Measurements from ENCODE around the gene KCNH1.

Gene KCNH1

DNA sequence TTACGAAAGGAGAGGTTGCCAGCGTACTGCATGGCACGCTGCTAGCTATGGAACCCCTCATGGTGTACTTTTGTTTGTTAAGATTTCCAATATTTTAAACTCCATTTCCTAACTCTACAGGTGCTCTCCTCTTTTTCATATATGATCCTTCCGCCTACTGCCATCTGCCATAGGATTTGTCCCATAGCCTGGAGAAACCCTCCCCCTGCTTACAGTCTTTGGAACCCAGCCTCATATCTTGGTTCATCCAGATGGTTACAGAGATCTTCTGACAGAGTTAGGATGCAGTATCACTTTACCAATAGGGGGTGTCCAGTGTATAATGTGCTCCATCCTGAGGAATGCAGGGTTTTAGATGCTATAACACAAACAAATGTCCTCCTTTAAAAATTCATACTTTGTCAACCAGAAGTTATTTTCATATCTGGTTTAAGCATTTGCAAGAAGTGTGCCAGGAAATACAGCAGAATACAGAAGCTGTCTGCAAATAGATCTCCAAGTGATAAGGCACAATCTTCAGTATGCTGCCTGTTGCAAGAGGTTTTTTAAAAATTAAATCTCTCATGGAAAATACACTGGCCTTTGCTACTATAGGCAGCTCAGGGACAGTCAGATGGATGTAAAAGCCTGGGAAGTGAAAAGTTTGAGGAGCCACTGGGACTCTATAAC lies 377.8 kb downstream of the KCNH1 start:
- no peak for DNase-seq (ENCODE audit: low read depth in 2 of 2)

DNA sequence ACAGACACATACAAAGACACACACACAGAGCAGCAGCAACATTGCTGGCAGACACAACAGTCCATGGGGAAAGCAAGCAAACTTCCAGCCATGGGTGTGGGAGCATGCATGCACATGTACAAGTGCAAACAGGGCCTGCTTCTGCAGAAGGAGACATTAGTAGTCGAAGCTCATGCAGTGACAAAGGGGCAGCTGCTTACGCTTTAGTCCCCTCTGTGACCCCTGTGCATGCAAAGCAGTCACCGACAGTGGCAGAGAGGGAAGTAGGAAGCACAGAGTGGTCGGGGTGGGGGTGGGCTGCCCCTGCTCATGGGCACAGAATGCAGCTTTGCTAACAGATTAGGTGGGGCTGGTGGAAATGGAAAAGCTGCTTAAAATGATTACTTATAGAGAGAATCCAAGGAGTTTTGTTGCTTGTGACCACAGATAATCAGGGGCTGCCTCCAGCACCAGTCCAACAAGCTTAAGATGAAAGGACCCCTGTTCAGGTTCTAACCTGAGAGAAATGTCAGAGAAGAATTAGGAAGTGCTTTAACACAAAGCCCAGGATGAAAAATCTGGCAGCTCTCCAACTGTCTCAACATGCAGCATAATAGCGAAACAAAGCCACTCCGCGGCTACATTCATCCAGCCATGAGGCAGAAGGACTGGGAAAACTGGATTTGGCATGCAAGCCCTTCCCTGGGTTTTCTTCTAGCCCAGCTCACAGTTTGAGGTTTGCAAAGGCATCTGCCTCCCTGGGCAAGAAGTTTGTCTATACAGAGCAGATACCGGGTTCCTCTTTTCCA lies 378.9 kb downstream of the KCNH1 start:
- no peak for DNase-seq (ENCODE audit: low read depth in 2 of 2)

DNA sequence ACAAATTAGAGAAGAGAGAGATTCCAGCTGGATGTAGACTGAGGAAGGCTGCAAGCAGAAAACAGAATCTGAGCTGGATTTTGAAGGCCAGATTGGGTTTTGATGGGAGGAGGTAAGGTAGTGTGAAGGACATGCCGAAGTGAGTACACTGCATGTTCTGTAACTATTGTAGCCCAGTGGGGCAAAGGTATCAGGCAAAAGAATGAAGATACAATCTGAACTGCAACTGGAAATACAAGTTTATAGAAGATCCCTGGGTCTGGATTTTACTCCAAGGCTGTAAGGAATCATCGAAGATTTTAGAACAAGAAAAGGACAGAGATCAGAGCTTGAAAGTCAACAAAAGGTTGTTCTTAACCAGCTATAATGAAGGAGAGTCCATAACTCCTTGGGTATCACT lies 382.0 kb downstream of the KCNH1 start:
- DNase-seq (ENCODE audit: low read depth in 2 of 2), result no peak

DNA sequence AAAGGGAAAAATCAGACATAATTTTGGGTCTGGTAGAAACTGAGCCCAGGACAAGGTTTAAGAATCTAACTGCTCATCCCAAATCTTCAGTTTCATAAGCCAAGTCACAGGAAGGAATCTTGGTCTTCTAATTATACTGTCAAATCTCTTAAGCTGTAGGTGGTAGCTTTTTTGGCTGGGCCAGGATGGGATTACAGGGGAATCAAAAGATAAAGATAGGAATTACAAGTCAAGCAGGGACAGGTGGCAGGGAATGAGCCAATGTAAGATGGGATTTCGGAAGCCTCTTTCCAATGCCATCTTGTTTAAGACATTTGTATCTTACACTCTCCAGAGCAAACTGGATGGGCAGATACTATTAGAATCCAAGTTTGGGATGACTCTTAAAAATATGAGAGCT lies 383.5 kb downstream of the KCNH1 start:
- no peak for DNase-seq (ENCODE audit: low read depth in 2 of 2)

DNA sequence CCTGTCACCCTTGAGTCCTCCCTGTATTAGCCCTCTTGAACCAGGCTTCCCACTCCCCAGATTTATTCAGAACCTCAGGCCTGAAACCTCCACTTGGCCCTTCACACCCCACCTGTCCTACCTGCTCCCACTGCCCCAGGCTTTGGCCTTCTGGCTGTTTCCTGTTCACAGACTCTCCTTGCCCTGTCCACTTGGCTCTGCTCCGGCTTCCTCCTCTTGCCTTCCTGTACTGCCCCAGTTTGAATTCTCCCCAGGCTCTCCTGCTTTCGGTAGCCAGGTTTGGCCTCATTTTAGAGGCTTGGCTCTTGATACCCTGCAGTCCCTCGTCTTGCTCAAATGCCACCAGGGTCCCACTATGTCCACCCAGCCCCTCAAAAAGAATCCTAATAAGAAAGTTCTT lies 385.2 kb downstream of the KCNH1 start:
- no peak for DNase-seq (ENCODE audit: low read depth in 2 of 2)

DNA sequence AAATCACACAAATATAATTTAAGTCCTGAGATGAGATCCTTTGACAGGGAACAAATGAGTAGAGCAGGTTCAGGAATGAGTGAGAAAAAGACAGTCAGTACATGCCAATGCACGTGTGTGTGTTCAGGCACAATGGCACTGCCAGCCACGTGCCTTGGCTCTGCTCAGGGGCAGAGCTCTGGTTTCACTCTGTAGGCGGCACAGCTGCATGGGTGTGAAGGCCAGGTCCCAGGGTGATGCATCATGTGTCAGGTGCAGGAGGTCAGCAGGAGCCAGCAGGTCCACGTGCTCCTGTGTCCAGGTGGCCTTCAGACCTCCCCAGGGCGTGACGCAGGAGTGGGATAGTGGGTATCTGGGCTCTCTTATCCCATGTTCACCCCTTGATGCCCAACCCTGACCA lies 386.1 kb downstream of the KCNH1 start:
- no peak for DNase-seq (ENCODE audit: low read depth in 2 of 2)

DNA sequence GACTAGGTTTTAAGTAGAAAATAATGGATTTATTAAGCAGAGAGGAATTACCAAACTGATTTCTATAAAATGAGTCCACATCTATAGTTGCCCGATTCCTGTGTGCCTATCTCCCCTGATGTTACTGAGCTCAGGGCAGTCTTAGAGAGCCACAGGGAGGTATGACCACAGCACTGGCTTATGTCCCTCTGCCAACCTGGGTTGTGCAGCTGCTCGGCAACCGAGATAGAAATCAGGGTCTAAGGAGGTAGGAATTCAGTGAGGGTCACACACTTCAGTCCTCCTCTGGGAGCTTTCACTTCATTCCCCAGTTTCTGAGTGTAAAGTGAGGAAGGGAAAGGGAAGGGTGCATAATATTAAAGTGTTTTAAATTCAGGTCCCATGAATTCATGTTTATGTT lies 386.8 kb downstream of the KCNH1 start:
- no peak for DNase-seq (ENCODE audit: low read depth in 2 of 2)

DNA sequence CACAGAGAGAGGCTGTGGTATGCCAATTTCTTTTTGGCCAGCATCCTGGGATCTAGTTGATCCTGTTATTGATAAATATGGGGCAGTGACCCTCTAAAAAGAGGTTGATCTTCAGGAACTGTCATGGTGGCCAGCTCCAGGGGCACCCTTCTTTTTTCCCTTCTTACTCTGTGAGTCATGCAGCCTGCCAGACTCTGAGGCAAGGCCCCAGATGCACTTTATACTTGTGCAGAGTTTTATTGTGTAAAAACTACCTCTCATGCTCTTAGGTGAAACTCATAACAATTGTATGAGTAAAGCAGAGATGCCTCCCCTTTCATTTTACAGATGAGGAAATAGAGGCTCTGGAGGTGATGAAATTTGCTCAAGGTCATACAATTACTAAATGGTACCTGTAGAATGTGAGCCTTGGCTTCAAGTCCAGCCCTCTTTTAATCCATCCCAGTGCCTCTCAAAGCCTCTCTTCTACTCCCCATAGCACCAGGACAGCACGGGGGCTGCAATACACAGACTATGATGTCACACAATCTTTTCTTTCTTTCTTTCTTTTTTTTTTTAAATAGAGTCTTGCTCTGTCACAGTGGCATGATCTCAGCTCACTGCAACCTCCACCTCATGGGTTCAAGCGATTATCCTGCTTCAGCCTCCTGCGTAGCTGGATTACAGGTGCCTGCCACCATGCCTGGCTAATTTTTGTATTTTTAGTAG lies 387.8 kb downstream of the KCNH1 start:
- no peak for DNase-seq (ENCODE audit: low read depth in 2 of 2)

DNA sequence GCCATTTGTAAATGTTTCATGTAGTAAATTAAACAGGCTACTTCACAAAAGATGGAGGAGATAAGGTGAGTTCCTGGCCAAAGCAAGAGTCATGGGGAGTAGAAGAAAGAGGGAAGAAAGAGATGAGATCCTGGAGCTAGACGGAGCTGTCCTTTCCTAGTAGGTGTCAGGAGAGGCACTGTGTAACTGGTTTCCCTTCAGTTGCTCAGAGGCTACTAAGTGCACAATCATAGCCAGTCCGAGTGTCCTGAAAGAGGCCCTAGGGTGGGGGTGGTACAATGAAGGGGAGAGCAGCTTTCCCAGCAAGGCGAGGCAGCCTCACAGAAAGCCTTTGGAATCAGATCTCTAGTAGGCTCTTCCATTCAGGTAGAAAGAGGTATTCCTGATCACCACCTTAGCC lies 390.9 kb downstream of the KCNH1 start:
- DNase-seq (ENCODE audit: low read depth in 2 of 2), result no peak

DNA sequence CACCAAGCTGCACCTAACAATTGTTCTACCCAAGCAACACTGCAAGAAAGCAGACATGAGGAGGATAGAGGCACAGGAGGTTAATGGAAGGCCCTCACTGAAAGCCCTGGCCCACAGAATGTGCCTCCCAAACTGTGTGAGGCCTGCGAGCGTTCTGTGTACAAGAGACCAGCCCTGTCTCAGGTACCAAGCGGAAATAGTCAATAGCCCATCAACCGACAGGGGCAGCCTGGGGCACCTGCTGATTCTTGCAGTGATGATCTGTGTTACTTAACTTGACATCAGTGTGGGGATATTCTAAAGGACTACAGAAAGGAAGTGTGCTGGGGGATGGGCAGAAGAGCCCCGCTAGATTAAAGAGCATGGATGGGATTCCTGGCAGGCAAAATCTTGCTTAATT lies 392.4 kb downstream of the KCNH1 start:
- DNase-seq (ENCODE audit: low read depth in 2 of 2), result no peak

DNA sequence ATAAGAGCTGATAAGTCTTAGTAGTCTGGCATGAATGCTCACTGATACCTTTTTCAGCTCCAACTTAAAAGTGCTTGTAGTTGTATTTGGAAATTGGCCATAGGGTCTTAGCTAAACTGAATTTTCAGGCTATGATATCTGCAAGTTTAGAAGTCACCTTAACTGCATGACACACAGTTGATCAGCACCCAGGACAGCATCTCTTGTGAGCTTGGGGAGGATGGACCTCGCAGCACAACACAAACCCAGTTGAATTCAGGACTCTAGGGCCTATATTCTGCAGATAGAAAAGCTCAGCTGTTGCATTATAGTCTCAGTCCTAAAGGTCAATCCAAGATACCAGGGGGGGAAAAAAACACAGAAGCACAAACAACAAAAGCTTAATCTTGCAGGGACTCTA lies 394.3 kb downstream of the KCNH1 start:
- DNase-seq (ENCODE audit: low read depth in 2 of 2), result no peak

DNA sequence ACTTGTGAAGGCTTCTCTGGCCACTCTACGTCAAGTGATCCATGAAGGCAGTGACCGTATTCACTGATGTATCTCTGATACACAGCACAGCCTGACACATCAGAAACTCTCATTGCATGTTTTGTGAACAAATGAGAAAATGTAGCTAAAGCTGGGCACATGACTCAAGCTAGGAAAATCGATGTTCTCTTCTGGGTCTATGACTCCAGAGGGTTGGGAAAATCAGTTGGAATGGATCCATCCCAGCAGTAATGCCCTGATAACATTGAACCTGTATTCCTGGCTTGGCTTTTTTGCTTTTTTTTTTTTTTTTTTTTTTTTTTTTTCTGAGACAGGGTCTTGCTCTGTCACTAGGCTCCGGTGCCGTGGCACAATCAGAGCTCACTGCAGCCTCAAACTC lies 395.7 kb downstream of the KCNH1 start:
- DNase-seq (ENCODE audit: low read depth in 2 of 2), result no peak

DNA sequence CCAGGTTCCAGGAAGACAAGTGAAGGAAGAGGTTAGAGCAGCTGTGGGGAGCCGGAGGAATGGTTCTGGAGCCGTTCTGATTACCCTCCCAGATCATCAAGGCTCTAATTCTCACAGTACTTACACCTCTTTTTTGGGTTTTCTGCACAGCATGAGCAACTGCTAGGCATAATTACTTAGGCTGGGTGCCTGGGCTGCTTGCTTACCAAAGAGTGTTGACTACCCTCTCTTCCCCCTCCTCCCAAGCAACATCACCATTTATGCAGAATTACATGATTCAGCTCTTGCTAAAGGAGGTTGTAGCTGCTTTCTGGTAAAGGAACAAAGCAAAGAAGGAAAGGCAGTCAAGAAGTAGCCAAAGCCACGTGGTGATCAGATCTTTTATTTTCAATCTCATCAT lies 397.2 kb downstream of the KCNH1 start:
- DNase-seq (ENCODE audit: low read depth in 2 of 2), result no peak

DNA sequence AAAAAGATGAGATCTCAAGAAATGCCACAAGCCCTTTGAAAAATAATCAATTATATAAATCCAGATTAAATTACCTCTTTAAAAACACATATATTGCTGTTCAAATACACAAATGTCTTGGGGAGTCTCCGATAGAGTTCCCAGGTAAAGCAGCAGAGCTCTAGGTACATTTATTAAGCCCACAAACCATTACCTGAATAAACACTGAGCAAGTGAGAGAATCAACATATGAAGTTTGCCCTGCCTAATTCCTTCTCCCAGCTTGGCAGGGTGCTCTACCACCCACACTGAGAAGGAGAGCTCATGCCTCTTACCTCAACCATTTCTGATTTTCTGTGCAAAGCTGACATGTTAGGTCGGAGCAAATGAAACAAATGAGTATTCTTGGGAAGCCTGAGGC lies 402.4 kb downstream of the KCNH1 start:
- no peak for DNase-seq (ENCODE audit: low read depth in 2 of 2)

DNA sequence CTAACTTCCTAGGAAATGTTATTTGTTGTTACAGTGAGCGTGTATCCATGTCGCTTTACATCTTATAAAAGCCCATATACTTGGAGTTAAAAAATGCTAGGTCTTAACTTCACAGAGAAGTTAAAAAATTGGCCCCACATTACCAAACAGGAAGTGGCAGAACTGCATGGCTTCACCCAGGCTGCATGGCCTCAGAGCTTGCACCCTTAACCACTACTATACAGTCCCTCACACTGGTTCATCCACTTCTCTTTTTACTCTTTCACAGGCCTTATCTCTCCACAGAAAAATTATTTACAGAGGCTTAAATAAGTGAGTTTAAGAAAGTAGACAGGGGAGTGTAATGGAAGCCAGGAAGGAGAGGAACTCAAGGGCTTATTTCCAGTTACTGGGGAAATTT lies 402.8 kb downstream of the KCNH1 start:
- no peak for DNase-seq (ENCODE audit: low read depth in 2 of 2)

DNA sequence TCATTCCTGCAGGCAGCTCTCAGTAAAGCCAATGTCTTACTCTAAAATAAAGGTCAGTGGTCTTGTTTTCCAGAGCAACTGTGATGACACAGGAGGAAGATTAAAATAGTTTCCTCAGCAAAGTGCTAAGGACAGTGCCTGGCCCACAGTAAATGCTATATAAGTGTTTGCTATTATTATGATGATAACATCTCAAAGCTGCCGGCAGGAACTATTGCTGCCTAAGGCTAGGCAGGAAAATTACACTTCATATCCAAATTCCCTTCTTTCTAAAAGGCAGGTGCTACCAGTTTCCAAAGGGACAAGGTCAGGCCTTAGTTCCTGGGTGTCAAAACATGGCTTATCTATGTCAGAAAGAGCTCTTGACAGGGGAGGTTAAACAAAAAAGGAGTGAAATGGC lies 403.9 kb downstream of the KCNH1 start:
- DNase-seq (ENCODE audit: low read depth in 2 of 2), result no peak

DNA sequence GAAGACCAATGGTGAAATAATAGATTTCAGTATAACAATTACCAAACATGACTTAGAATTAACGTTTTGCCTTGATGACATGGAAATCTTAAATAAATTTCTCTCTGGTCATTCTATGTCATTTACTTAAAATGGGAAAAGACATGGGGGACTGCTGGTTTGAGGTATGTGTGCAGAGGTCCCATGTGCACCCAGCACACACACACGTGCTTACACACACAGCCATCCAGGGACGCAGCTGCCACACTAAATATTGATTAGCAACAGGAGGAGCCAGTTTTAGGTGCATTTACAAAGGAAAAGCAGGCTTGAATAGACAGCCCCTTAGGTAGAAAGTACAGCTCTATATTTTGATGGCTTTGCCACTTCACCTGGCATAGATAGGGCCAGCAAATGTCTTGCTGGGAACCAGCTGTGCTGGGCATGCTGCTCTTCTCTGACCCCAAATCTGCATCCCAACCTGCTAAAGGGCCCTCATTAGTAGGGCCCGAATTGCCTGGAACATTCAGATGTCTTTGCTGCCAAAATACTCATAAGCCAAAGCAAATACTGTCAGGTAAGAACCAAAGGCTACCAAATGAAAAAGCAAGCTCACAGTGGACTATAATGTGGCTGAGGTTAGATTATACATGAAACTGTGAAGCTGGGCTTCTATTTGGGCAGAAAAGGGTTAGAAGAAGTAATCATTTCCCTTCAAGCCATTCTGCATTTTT lies 405.4 kb downstream of the KCNH1 start:
- no peak for DNase-seq (ENCODE audit: low read depth in 2 of 2)

DNA sequence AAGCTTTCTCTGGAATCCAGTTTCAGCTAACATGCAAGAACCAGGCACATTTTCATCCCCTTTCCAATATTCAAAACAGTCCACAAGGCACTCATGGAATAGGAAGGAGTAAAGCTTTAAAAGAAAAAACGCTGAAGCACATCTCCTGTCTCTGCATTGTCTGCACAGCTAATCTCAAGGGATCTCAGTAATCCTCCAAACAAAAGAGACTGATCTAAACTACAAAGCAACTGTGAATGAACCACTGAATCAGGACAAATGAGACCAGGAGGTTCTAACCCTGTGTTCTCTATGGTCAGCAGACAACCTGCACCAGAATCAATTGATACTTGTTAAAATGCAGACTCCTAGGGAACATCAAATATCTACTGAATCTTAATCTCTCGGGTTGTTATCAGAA lies 406.2 kb downstream of the KCNH1 start:
- DNase-seq (ENCODE audit: low read depth in 2 of 2), result no peak

DNA sequence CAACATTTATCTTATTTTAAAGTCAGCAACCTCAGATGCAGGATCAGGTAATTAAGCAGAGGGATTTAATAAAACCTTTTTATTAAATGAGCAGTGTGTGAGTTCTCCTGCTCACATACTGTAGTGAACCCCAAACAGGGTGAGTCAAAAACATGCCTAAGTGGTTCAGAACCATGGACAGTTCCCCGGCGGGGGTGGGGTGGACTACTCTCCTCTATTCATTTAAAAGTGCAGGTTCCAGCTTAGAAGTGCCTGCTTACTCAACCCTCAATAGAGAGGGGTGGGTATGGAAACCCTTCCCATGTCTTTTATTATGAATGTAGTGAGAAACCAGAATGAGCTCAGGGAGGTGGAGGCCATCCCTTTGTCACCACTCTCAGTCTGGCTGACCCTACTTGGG lies 407.3 kb downstream of the KCNH1 start:
- no peak for DNase-seq (ENCODE audit: low read depth in 2 of 2)

DNA sequence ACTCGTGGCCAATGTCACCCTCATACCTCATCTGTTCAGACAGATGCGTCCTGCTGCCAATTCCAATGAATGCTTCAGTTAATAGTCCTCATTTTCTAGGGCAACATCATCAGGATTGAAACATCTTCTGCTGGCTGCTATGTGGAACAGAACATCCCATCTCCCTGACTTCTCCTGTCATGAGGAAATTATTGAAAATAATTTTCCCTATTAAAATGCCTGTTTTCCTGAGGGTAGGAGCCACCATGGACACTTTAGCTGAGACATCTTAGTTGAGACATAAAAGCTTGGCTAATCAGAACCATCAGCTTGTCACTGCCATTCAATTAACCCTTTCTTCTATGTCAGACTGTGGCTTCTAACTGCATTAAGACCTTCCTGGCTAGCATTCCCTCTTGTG lies 409.2 kb downstream of the KCNH1 start:
- DNase-seq (ENCODE audit: low read depth in 2 of 2), result no peak

DNA sequence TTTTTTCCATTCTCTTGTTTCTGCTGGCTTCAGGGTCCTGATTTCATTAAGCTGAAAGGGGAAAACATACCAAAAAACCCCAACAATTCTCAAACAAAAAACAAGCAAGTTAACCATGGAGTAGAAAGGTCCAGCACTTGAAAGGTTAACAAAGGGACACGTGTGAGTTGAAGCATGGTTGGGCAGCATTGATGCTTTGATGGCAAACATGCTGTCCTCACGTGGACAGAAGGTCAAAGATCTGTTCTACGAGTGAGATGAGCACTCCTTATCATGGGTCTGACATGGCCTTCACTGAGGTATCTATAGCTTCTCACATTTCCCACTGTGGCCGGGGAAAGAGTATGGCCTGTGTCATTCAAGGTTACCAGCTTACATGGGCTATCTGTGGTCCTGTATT lies 410.3 kb downstream of the KCNH1 start:
- no peak for DNase-seq (ENCODE audit: low read depth in 2 of 2)

DNA sequence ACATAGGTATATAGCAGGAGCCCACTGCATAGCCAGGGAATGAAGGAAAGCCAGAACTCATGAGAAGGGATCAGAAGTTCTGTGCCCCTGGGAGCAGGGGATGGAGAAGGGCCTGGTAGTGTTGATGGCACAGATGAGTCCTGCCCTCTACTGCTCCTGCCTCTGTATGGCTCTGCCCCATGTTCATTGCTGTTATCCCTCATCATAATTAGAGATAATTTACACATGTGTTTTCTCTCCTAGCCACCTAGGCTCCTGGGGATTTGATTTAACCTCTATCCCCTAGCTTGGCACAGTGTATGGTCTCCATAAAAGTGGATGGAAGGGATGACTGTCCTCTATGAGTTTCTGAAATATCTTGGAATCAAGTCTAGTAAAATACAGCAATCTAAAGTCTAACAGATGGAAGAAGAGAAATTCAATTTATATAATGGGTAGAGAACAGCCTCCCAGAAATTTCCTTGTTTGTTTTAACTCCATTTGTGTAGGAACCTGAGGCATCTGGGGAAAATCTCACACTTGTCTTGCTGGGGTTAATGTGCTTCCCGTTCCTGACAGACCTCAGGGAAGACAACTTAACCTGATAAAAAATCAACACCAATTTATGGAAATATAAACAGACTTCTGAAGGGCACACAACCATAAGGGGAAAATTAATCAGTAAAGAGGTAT lies 411.4 kb downstream of the KCNH1 start:
- no peak for DNase-seq (ENCODE audit: low read depth in 2 of 2)
